GM19395 (cell line): Measurements from ENCODE around the gene HDAC9.
A peak's percentile ranks its signal among the peaks of the same experiment; 100 is the strongest.

ENCODE experiments used
- ATAC-seq: cut with Tn5 transposase; IDR thresholded peaks from one replicate; pipeline ENCODE4 v1.9.1; 2021; ENCODE audit warnings: mild to moderate bottlenecking, moderate library complexity; ENCODE audit not compliant: unreplicated experiment

Gene HDAC9

GRCh38 chr7:18828260-18828993 lies 332.9 kb downstream of the HDAC9 start:
- ATAC-seq: no peak

GRCh38 chr7:18828994-18829857 lies 333.7 kb downstream of the HDAC9 start:
- no peak for ATAC-seq

GRCh38 chr7:18829858-18830285 lies 334.3 kb downstream of the HDAC9 start:
- no peak for ATAC-seq

- no peak for ATAC-seq
Observed at GRCh38 chr7:18831419-18831818, 335.9 kb downstream of the HDAC9 start.

GRCh38 chr7:18831943-18832342 lies 336.4 kb downstream of the HDAC9 start:
- no peak for ATAC-seq

- ATAC-seq: no peak
Observed at GRCh38 chr7:18834577-18834976, 339.0 kb downstream of the HDAC9 start.

GRCh38 chr7:18835001-18835690 lies 339.6 kb downstream of the HDAC9 start:
- no peak for ATAC-seq

GRCh38 chr7:18843979-18844378 lies 348.4 kb downstream of the HDAC9 start:
- ATAC-seq: no peak

- ATAC-seq: no peak
Observed at GRCh38 chr7:18844735-18845134, 349.2 kb downstream of the HDAC9 start.

- no peak for ATAC-seq
Observed at GRCh38 chr7:18845700-18846099, 350.2 kb downstream of the HDAC9 start.

- ATAC-seq: no peak
Observed at GRCh38 chr7:18846765-18847215, 351.2 kb downstream of the HDAC9 start.

- no peak for ATAC-seq
Observed at GRCh38 chr7:18849130-18849529, 353.6 kb downstream of the HDAC9 start.

- ATAC-seq: no peak
Observed at GRCh38 chr7:18855796-18856195, 360.2 kb downstream of the HDAC9 start.

- no peak for ATAC-seq
Observed at GRCh38 chr7:18858232-18858631, 362.7 kb downstream of the HDAC9 start.

GRCh38 chr7:18859318-18859717 lies 363.8 kb downstream of the HDAC9 start:
- no peak for ATAC-seq

- ATAC-seq: no peak
Observed at GRCh38 chr7:18860221-18860620, 364.7 kb downstream of the HDAC9 start.

- ATAC-seq: peak; percentile 69
Observed at GRCh38 chr7:18861514-18862118, 366.1 kb downstream of the HDAC9 start.

GRCh38 chr7:18864967-18865366 lies 369.4 kb downstream of the HDAC9 start:
- ATAC-seq: no peak

GRCh38 chr7:18866359-18867036 lies 370.9 kb downstream of the HDAC9 start:
- ATAC-seq: peak; percentile 62

- no peak for ATAC-seq
Observed at GRCh38 chr7:18872344-18872743, 376.8 kb downstream of the HDAC9 start.
